GM18858 (cell line): Measurements from ENCODE around the gene VAV2.

Experiments
- ATAC-seq: cut with Tn5 transposase; IDR thresholded peaks from one replicate; pipeline ENCODE4 v1.9.1; 2021; ENCODE audit not compliant: unreplicated experiment

Gene VAV2

DNA sequence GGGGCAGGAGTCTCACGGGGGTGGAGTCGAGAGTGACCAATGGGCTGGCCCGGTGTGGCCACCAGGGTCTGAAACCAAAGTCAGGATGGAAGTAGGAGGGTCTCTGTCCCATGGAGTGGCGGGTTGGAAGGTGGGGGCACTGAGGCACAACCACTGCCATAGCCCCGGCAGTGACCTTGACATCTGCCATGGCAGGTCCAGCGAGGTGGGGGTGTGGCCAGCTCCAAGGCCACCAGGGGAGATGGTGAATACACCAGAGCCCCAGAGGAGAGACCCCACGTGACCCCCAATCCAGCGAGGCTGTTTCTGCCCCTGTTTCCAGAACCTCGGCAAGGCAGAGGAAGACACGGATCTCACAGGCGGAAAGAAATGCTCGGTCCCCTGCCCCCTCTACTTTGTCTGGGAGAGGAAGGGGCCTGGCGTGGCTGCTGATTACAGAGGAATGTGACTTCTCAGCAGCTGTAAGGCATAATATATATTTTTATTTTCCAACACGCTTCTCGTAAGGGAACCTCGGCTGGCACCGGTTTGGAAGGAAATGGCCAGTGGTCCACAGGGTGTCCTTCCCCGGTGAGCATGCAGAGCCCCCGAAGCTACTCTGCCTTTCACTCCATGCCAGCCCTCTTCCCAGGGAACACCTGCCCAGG is 148.2 kb downstream of the VAV2 start:
- ATAC-seq: no peak

DNA sequence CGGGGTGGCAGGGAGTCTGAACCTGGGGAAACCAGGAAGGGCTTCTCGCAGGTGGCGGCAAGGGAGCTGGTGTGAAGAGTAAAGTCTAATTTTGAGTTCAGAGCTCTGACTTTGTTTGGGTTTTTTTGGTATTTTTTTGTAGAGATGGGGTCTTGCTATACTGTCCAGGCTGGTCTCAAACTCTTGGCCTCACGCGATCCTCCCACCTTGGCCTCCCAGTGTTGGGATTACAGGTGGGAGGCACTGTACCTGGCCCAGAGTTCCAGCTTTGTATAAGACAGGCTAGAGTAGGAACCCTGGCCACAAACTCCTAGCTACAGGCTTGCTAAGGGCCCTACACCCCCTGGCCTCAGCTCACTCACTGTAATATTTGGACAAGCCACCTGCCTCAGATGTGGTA is 148.9 kb downstream of the VAV2 start:
- ATAC-seq: no peak

DNA sequence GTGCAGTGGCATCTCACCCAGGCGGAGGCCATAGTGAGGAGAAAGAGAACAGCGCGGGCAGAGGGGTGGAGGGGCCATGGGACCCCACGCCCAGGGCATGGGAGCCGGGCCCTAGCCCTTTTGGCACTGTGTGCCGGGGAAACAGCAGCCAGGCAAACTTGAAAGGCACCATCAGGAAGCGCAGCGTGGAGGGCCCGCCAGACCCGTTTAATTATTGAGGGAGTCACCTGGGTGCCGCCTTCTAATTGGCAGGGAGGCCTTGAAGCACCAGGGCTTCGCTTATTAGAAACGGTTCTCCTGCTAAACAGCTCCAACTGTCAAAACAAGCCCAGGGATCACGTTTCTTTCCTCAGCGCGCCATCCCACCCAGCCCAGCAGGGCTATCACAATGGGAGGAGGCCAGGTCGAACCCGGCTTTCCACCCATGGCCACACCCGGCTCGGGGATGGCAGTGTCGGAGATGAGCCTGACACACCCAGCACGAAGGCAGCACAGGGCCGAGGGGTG is 149.3 kb downstream of the VAV2 start:
- ATAC-seq: no peak

DNA sequence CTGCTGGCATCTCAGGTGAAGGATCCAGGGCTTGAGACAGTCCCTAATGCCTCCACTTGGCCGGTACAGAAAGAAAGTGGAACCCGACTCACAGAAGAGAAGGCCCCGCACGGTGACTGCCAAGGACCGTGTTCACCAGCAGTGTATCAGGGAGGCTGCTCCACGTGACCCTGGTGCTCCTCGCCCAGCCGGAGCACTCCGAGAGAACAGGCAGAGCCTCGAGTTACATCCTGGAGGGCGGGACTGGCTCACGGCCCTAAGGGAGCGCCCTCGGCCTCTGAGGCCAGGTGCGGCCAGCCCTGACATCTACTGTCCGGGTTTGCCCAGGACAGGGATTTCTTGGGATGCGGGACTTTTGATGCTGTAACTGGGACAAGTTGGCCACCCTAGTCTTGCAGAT is 149.9 kb downstream of the VAV2 start:
- no peak for ATAC-seq

DNA sequence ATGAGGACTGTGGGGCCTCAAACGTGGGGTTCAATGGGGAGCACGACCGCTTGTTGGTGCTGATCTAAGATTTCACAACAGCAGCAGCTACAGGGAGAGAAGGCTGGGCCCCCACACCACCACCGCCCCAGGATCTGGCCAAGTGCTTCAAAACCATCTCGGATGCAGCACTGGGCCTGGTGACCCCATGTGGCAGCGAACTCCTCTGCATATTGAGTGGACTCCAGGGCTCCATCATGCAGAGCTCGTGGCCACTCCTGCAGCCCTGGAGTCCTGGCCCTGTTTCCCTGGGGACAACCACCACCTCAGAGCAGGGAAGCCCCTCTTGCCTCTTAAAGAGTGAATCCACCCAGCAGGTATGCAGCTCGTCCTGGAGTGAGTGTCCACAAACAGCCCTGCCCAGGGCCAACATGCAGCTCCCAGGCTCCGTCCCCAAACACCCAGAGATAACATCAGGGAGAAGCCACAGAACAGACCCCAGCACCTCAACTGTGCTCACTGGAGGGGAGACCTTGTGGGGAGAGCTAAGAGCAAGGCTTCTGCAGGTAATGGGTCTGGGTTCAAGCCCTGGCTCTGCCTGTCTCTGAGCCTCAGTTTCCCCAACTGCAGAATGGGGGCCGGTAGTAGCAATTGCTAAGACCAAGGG is 150.8 kb downstream of the VAV2 start:
- no peak for ATAC-seq

DNA sequence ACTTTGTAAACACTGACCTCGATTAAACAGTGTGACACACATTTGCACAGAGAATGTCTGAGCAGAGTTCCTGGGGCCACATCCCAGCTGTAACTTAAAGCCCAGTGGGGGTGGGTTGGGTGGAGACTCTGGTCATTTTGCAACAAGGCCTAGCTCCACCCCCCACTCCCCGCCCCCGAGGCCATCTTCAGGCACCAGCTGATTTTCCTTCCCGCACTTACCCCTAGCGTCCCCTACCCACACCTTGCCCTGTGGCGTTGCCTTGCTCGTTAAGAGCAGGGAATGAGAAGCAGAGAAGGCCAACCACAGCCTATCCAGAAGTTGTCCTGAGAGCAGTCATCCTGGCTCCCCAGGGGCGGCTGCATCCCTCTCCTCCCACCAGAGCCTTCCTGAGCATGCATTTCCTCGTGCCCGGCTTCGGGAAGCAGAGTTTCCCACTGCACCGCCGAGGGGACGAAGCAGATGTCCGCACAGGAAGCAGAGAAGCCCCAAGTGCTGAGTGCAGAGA is 152.2 kb downstream of the VAV2 start:
- no peak for ATAC-seq

DNA sequence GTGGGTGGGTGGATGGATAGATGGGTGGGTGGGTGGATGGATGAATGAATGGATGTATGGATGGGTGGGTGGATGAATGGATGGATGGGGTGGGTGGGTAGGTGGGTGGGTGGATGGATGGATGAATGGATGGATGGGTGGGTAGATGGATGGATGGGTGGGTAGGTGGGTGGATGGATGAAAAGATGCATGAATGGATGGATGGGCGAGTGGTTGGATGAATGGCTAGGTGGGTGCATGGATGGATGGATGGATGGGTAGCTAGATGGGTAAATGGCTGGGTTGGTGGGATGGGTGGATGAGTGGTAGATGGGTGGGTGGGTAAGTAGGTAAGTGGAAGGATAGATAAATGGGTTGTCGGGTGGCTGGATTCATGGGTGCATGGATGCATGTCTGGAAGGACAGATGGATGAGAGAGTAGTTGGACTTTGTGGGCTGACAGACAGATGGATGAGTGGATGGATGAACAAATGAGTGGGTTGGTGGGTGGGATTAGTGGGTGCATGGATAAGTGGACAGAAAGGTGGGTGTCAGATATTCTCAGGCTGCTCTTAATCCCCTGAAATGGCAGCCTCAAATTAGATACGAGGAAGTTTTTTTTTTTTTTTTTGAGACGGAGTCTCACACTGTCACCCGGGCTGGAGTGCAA is 153.1 kb downstream of the VAV2 start:
- ATAC-seq: no peak

DNA sequence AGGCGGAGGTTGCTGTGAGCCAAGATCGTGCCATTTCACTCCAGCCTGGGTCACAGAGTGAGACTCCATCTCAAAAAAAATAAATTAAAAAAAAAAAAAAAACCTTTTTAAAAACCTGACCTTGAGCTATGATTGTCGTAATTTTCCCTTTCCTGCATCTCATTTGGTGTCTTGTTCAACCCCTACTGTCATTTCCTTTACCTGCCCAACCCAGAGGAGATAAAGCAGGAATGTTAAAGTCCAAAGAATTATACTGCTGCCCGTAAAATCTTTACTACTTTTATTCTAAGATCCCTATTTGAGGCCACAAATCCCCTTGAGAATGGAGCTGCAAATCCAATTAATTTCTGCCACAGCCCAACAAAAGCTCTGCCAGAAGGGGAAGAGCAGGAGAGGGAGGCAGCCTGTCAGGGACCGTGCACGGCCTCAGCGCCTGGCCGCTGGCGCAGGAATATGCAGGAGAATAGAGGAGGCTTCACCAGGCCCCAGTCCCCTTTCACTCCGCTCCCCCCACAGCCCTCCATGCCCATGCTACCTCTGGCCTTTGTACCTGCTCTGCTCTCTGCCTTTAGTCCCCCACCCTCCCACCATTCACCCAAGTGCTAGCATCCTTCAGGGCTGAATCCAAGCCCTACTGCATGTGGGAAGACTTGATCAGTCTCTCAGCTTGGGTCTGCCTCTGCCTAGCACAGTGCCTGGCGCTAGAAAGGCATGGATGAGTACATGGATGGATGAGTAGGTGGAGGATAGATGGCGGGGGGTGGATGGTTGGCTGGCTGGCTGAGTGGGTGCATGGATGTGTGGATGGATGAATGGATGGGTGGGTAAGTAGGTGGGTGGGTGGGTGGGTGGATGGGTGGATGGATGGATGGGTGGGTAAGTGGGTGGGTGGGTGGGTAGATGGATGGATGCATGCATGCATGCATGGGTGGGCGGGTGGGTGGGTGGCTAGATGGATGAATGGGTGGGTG is 154.2 kb downstream of the VAV2 start:
- no peak for ATAC-seq

DNA sequence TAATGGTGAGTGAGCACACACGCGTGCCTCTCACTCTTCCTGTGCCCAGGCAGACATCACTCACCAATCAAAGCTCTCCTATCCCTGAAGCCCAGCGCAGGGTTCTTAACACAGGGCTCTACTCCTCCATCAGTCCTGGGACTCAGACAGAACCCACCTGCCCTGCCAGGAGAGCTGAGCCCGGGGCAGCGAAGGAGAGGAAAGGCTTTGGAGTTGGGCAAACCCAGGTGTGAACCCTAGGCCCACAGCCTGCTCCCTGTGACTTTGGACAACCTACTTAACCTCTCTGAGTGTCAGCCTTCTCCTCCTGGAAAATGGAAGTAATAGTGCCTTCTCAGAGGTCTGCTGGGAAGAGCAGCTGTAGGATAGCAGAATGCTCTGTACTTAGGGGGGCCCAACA is 155.3 kb downstream of the VAV2 start:
- ATAC-seq: no peak

DNA sequence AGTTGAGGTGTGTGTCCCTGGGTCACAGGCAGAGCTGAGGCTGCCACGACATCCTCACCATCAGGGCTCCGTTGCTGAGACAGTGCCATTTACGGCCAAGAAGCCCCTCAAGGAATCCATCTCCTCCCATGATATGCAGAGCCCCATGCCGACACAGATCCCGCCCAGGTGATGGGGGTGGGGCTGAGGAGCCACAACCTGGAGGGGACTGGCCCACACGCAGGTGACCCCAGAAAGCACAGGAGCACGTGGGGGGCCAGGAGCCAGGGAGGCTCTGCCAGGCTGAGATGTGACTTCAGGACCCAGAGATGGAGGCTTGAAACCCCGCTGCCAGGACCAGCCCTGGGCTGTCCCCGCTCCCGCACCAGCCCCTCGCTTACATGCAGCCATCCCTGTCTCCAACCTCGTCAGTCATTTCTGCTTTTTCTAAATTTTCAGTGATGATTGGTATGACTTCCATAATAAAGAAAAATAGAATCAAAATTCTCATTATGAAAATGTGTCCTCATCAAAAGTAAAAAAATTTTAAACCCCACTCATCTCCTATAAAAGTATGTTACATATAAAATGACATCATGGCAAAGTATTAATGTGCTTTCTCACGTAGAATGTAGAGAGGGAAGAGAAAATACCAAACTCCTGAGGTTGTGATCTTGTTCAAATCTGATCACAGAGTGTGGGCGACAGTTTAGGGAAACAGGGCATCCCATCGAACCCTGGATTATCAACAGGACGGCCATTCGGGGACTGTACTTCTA is 155.9 kb downstream of the VAV2 start:
- ATAC-seq: no peak

DNA sequence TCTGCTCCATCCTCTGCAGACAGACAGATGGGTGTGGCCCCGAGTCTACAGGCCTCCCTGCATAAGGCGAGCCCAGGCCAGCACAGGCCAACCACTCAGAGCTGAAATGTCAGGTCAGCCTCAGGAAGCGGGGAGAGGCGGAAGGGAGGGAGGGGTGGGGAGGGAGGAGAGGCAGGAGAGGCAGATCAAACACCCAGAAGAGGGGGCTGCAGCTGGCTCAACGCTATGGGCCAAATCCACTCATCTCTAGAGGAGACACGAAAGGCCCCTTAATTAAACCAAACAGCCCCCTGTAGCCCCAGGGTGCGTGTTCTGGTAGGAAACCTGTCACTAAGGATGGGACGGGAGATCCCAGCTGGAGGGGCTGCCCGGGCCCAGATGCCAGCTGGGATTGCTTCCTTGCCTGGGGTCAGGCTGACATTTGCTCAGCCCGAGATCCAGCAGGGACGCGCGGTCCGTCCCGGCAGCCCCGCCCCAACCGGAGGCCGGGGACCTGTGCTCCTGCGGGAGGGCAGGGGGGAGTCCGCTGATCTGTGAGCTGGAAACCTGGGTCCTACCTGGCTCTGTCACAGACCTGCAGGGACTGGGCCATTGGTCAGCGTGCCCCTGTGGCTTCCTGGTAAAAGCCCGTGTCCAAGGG is 156.7 kb downstream of the VAV2 start:
- no peak for ATAC-seq

DNA sequence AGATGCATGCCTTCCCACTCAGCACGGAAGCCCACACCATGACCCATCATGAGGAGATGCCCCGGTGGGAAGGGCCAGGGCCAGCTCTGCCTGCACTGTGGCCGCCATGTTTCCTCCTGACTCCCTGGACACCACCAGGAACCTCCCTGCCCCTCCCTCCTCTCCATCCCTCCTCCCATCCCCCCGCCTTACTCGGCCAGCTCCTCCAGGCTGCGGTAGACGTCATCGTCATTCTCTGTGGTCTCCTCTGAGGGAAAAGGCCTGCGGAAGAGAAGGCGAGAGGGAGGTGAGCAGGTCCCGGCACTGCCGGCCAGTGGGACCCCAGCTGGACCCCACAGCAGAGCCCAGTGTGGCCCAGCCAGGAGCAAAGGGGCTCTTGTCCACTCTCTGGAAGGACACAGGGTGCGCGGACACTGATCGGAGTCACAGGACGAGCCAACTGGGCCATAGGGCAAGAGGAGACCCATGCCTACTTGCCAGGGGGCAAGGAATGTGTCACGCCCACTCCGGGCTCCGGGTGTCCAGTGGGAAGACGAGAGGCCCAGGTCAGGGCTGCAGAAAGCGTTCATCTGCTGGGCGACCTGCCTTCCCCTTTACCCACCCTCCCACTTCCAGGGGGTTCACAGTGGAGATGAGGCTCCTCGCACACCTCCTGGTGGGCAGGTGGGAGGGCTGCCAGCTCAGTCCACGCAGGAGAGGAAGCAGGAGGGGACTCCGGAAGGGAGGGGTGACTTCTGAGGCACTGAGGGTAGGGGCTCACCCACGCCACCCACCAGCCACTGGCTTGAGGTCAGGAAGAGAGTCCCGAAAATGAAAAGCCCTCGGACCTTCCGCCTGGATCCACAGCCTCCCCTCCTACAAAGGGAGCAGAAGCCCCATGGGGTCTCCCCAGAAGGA is 157.8 kb downstream of the VAV2 start:
- ATAC-seq: no peak

DNA sequence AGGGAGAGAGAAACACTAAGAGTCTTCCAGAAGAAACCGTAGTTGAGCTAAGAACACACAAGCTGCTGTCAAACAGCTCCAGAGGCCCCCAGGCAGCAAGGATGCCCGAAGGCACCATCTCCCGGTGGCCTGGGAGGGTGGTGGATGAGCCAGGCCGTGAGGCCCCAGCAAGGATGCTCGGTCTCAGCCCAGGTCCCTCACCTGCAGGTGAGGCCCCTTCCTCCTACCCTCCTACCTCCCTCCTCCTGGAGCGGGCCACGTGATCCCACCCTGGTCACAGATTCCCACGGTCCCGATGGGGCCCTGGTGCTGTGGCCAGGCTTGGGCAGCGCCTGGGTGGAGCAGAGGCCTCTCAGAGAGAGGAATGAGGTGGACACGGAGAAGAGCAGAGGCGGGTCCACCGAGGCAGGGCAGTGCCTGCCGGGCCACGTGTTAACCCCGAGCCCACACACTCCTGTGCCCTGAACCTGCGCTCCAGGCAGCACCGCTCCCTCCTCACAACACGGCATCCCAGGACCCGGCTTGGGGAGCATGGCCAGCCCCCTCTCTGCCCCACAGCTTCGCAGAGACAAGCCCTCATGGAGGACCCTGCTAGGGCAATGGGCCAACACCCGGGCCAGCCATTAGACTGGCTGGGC is 158.6 kb downstream of the VAV2 start:
- no peak for ATAC-seq

DNA sequence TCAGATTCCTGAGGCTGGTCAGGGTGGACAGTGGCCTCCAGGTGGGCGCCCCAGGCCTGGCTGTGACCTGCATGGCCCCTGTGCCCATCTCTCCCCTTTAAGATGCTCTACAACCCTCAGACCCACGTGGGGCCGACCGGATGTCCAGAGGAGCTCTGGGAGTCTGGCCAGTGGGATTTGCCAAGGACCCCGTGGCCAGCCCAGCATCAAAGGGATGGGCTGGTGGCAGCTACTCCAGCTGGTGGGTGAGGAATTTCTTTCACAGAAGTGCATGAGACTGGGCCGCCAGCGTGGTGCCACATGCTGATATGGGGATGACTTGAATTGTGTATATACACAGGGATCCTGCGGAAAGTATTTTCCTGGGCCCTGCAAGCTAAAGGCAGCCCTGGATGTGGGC is 159.2 kb downstream of the VAV2 start:
- no peak for ATAC-seq

DNA sequence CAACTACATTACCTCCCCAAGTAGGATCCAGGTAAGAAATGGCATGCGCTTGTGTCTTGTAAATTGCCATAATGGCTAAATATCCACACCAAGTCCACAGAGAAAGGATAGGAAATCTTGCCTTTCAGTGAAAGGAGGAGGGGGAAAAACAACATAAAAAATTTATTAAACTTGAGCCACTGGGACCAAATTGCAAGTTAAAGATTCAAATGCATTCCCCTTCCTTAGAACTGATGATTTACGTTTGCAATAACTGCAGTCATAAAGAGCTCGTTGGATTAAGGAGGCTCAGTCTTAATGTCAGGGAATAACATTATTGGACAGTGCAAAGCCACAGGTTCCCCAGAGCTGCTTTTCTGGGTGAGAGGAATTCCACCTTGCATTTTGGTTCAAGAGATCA is 161.4 kb downstream of the VAV2 start:
- ATAC-seq: no peak

DNA sequence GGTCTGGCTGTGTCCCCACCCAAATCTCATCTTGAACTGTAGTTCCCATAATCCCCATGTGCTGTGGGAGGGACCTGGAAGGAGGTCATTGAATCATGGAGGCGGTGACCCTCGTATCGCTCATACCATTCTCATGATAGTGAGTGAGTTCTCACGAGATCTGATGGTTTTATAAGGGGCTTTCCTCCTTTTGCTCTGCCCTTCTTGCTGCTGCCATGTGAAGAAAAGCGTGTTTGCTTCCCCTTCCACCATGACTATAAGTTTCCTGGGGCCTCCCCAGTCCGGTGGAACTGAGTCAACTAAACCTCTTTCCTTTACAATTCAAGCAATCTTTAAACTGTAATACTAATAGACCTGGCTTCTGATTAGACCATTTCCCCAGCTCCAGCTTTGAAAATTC is 161.8 kb downstream of the VAV2 start:
- ATAC-seq: no peak

DNA sequence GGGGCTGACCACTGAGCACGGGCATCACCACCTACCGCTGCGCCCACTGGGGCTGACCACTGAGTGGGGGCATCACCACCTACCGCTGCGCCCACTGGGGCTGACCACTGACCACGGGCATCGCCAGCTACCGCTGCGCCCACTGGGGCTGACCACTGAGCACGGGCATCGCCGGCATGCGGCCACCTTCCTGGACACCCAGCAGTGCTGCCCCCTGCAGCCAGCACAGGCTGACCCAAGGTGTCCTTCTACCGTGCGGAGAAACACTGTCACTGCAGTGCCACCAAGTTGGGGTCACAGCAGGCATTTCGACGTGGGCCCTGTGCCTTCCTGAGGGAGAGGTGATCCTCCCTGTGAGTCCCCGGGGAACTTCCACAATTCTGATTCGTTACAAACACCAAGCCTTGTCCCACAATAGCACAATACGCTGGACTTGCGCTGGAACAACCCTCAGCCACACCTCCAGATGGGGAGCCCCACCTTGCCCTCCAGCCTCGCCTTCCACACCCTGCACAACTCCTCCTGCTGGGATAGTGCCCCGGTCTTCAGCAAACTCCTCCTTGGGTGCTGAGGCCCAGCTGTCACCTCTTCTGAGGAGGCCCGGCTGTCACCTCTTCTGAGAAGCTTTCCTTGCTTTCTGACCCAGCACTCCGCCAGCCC is 163.7 kb downstream of the VAV2 start:
- no peak for ATAC-seq
